B cell (primary cell): ENCODE data around the gene EGFL7.

Source experiments
- EZH2 ChIP-seq: IDR thresholded peaks from 2 replicates; pipeline ENCODE4 v1.6.1; 2012; ENCODE audit warnings: borderline replicate concordance, low read depth, mild to moderate bottlenecking, moderate library complexity, low read length; ENCODE audit not compliant: insufficient read depth, poor library complexity, severe bottlenecking
- TF ChIP-seq, protein P1 (sequence below): fragments of 200-600 bp; IDR thresholded peaks from one replicate; pipeline ENCODE4 v1.8.0; 2022; ENCODE audit warnings: antibody characterized with exemption, mild to moderate bottlenecking

DNA sequence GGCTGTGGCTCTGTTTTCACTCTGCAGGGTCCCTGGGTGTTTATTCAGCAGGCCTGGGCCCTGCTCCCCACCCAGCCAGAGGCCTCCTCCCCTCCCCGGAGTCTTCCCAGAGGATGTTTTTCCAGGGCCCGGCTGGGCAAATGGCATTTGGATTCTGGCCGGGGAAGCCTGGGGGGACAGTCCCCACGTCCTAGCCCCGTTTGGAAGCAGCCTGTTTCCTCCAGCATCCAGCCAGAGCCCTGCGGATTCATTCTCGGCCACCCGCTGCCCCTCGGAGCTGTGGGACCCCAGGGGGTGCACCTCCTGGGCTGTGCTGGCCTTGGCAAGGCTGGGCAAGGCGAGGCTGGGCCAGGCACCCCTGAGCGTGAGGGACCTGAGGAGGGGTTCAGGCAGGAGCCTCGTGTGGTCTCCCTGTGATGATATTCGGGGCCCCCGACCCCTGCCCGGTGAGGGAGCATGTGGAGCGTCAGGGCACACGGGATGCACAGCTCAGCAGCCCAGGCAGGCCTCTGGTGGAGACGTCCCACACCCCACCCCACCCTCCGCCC lies 48.8 kb upstream of the EGFL7 start:
- TF ChIP-seq, protein P1, sequence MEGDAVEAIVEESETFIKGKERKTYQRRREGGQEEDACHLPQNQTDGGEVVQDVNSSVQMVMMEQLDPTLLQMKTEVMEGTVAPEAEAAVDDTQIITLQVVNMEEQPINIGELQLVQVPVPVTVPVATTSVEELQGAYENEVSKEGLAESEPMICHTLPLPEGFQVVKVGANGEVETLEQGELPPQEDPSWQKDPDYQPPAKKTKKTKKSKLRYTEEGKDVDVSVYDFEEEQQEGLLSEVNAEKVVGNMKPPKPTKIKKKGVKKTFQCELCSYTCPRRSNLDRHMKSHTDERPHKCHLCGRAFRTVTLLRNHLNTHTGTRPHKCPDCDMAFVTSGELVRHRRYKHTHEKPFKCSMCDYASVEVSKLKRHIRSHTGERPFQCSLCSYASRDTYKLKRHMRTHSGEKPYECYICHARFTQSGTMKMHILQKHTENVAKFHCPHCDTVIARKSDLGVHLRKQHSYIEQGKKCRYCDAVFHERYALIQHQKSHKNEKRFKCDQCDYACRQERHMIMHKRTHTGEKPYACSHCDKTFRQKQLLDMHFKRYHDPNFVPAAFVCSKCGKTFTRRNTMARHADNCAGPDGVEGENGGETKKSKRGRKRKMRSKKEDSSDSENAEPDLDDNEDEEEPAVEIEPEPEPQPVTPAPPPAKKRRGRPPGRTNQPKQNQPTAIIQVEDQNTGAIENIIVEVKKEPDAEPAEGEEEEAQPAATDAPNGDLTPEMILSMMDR = no peak
- no peak for TF ChIP-seq EZH2
